ENCODE results near the gene CDH23.

CDH23 gene

GRCh38 chr10:71370031-71370430 is 26.7 kb upstream of the CDH23 start:
- no peak for DNase-seq

GRCh38 chr10:71371750-71372166 is 25.0 kb upstream of the CDH23 start:
- no peak for DNase-seq

GRCh38 chr10:71372882-71373495 is 23.7 kb upstream of the CDH23 start:
- peak; percentile 71 for DNase-seq

GRCh38 chr10:71374481-71375233 is 22.1 kb upstream of the CDH23 start:
- DNase-seq, result no peak

- DNase-seq, result no peak
These were observed 20.8 kb upstream of the CDH23 start for GRCh38 chr10:71375952-71376351.

- DNase-seq, result no peak
These were observed 18.2 kb upstream of the CDH23 start for GRCh38 chr10:71378336-71379117.

- no peak for DNase-seq
These were observed 17.5 kb upstream of the CDH23 start for GRCh38 chr10:71379118-71379766.

GRCh38 chr10:71380841-71381240 is 15.9 kb upstream of the CDH23 start:
- DNase-seq, result no peak

GRCh38 chr10:71381611-71382010 is 15.1 kb upstream of the CDH23 start:
- no peak for DNase-seq

- DNase-seq, result no peak
These were observed 14.7 kb upstream of the CDH23 start for GRCh38 chr10:71382028-71382427.

GRCh38 chr10:71382757-71383156 is 14.0 kb upstream of the CDH23 start:
- peak; percentile 15 for DNase-seq

GRCh38 chr10:71383972-71384687 is 12.6 kb upstream of the CDH23 start:
- peak; percentile 20 for DNase-seq

GRCh38 chr10:71388171-71388570 is 8.5 kb upstream of the CDH23 start:
- no peak for DNase-seq

- DNase-seq, result no peak
These were observed 8.0 kb upstream of the CDH23 start for GRCh38 chr10:71388583-71389310.

GRCh38 chr10:71389768-71390460 is 6.8 kb upstream of the CDH23 start:
- DNase-seq, result no peak

- no peak for DNase-seq
These were observed 6.3 kb upstream of the CDH23 start for GRCh38 chr10:71390461-71390835.

- no peak for DNase-seq
These were observed 5.6 kb upstream of the CDH23 start for GRCh38 chr10:71390921-71391690.

GRCh38 chr10:71391701-71392100 is 5.0 kb upstream of the CDH23 start:
- no peak for DNase-seq

GRCh38 chr10:71392292-71392691 is 4.4 kb upstream of the CDH23 start:
- DNase-seq, result no peak
